CD8-positive, alpha-beta memory T cell (primary cell): Measurements from ENCODE around the gene TULP1. TPM values are rescaled to one million over a fixed set of nuclear protein-coding genes. Genes with fewer than 3 reads are reported as not detected.

Experiments used
- CTCF ChIA-PET: fragments of 350-600 bp; sonication (Branson Sonifier 250); formaldehyde crosslinking; loops from one replicate; lab custom pipeline; 2021; ENCODE audit warnings: antibody characterized with exemption; lab: Charles Lee
- POLR2A ChIA-PET: fragments of 350-600 bp; sonication (Branson Sonifier 250); formaldehyde crosslinking; loops from one replicate; lab custom pipeline; 2021; ENCODE audit warnings: antibody characterized with exemption; lab: Charles Lee
- DNase-seq, 5 donors: peaks; one replicate each; pipeline versions ENCODE4 v3.0.0 to v3.0.0-alpha.2; 2020 to 2022; ENCODE audit warnings: mixed read lengths in 1 of 5
- H3K27ac ChIP-seq: one replicate; pipeline ENCODE4 v1.7.0; 2013; ENCODE audit warnings: low read depth, mild to moderate bottlenecking, low read length, moderate library complexity
- H3K27me3 ChIP-seq: 2 replicates; pipeline ENCODE4 v1.7.0; 2013; ENCODE audit warnings: low read length, mild to moderate bottlenecking; ENCODE audit not compliant: insufficient read depth, poor library complexity, severe bottlenecking
- H3K36me3 ChIP-seq: 2 replicates; pipeline ENCODE4 v1.7.0; 2013; ENCODE audit warnings: mild to moderate bottlenecking, low read length, moderate library complexity; ENCODE audit not compliant: insufficient read depth
- H3K4me1 ChIP-seq: 2 replicates; pipeline ENCODE4 v1.7.0; 2013; ENCODE audit warnings: mild to moderate bottlenecking, low read length, moderate library complexity; ENCODE audit not compliant: insufficient read depth
- H3K4me3 ChIP-seq: 2 replicates; pipeline ENCODE4 v1.7.0; 2013; ENCODE audit warnings: mild to moderate bottlenecking, low read length
- H3K9me3 ChIP-seq: 2 replicates; pipeline ENCODE4 v1.7.0; 2013; ENCODE audit warnings: mild to moderate bottlenecking, low read length
- H3K27ac Mint-ChIP-seq, 8 donors: one replicate each; pipeline ENCODE4 v1.8.0; 2020 to 2021; ENCODE audit warnings: mixed read lengths in 8 of 8, mild to moderate bottlenecking in 6 of 8, inconsistent platforms in 3 of 8, moderate library complexity in 3 of 8
- H3K27me3 Mint-ChIP-seq, 2 donors: one replicate each; pipeline ENCODE4 v1.8.0; 2020 to 2021; ENCODE audit warnings: mixed read lengths in 2 of 2, mild to moderate bottlenecking in 1 of 2, moderate library complexity in 1 of 2
- H3K36me3 Mint-ChIP-seq, 3 donors: one replicate each; pipeline ENCODE4 v1.8.0; 2020 to 2021; ENCODE audit warnings: mixed read lengths in 3 of 3, inconsistent platforms in 1 of 3, mild to moderate bottlenecking in 1 of 3
- H3K4me1 Mint-ChIP-seq, 3 donors: one replicate each; pipeline ENCODE4 v1.8.0; 2020 to 2021; ENCODE audit warnings: mixed read lengths in 3 of 3, inconsistent platforms in 1 of 3, mild to moderate bottlenecking in 1 of 3
- H3K4me3 Mint-ChIP-seq, 7 donors: one replicate each; pipeline ENCODE4 v1.8.0; 2020 to 2021; ENCODE audit warnings: mixed read lengths in 7 of 7, mild to moderate bottlenecking in 6 of 7, moderate library complexity in 4 of 7, inconsistent platforms in 2 of 7
- H3K9me3 Mint-ChIP-seq, 5 donors: one replicate each; pipeline ENCODE4 v1.8.0; 2020 to 2022; ENCODE audit warnings: mixed read lengths in 5 of 5, mild to moderate bottlenecking in 3 of 5, moderate library complexity in 2 of 5, inconsistent platforms in 1 of 5
- polyA plus RNA-seq: library from polyadenylated mRNA; unstranded; fragments of 300-500 nt; fragmentation: Illumina TruSeq; gene quantifications from one replicate; pipeline ENCODE4 v1.2.3, GENCODE V29; 2021
- total RNA-seq, 2 experiments: library from RNA; stranded (reverse); gene quantifications; one replicate each; pipeline ENCODE4 v1.2.3, GENCODE V29; 2021

TULP1 gene
- total and polyA plus RNA-seq, 3 experiments from 2014 or later, result not detected

GRCh38 chr6:35476004-35476403 is 36.7 kb downstream of the TULP1 start:
- peaks cover 0 to 29% (median 2%) of the 10 kb centered on the region in 3 donors for H3K36me3 Mint-ChIP-seq
- H3K4me1 Mint-ChIP-seq, result peaks cover 10 to 18% (median 15%) of the 10 kb centered on the region in 3 donors
- H3K9me3 Mint-ChIP-seq, result no peaks in the 10 kb centered on the region
- CTCF ChIA-PET, result no interaction called here
- no peaks in the 10 kb centered on the region for H3K27me3 ChIP-seq
- no peaks in the 10 kb centered on the region for H3K9me3 ChIP-seq
- H3K36me3 ChIP-seq, result peaks cover 21% of the 10 kb centered on the region
- no peaks in the 10 kb centered on the region for H3K27me3 Mint-ChIP-seq
- no peak overlapping the region for H3K4me3 ChIP-seq
- POLR2A ChIA-PET, result no interaction called here
- no peak overlapping the region for H3K27ac ChIP-seq
- H3K4me3 Mint-ChIP-seq, result no peak overlapping the region
- peaks cover 12% of the 10 kb centered on the region for H3K4me1 ChIP-seq
- no peak overlapping the region for H3K27ac Mint-ChIP-seq
- DNase-seq, result no peak

DNA sequence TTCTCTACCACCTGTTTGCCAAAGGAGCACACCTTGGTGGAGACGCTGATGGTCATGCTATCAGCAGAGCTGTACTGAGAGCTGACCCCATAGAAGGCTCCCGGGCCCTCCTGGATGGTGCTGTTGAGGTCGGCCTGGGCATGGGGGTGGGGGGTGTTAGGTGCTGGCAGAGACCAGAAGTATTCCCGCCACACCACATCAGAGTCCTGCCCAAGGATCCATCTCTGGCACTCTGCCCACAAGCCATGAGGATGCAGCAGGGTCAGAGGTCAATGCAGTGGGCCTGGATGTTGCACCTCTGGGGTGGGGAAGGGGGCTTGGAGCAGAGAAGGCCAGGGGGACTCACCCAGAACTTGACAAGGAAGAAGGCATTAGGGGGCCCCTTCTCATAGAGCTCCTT is 37.1 kb downstream of the TULP1 start:
- no peaks in the 10 kb centered on the region for H3K27me3 Mint-ChIP-seq
- no peak overlapping the region for H3K4me3 Mint-ChIP-seq
- H3K36me3 ChIP-seq, result peaks cover 25% of the 10 kb centered on the region
- ChIA-PET CTCF (no interaction called here), POLR2A (no interaction called here)
- peaks cover 0 to 33% (median 5%) of the 10 kb centered on the region in 3 donors for H3K36me3 Mint-ChIP-seq
- H3K4me1 Mint-ChIP-seq, result peaks cover 14 to 23% (median 20%) of the 10 kb centered on the region in 3 donors
- no peak overlapping the region for H3K27ac Mint-ChIP-seq
- H3K27me3 ChIP-seq, result no peaks in the 10 kb centered on the region
- no peak for DNase-seq
- H3K4me3 ChIP-seq, result no peak overlapping the region
- H3K9me3 Mint-ChIP-seq, result no peaks in the 10 kb centered on the region
- peaks cover 16% of the 10 kb centered on the region for H3K4me1 ChIP-seq
- no peak overlapping the region for H3K27ac ChIP-seq
- H3K9me3 ChIP-seq, result no peaks in the 10 kb centered on the region

- peaks cover 22% of the 10 kb centered on the region for H3K4me1 ChIP-seq
- peaks cover 19 to 28% (median 25%) of the 10 kb centered on the region in 3 donors for H3K4me1 Mint-ChIP-seq
- H3K9me3 Mint-ChIP-seq, result no peaks in the 10 kb centered on the region
- no peaks in the 10 kb centered on the region for H3K27me3 ChIP-seq
- H3K9me3 ChIP-seq, result no peaks in the 10 kb centered on the region
- H3K27me3 Mint-ChIP-seq, result no peaks in the 10 kb centered on the region
- peaks cover 25% of the 10 kb centered on the region for H3K36me3 ChIP-seq
- H3K27ac ChIP-seq, result no peak overlapping the region
- ChIA-PET CTCF (no interaction called here), POLR2A (no interaction called here)
- H3K27ac Mint-ChIP-seq, result peak overlapping the region in 1 of 8 donors; percentile 50
- DNase-seq, result no peak
- no peak overlapping the region for H3K4me3 Mint-ChIP-seq
- H3K4me3 ChIP-seq, result no peak overlapping the region
- H3K36me3 Mint-ChIP-seq, result peaks cover 0 to 39% (median 5%) of the 10 kb centered on the region in 3 donors
Observed at GRCh38 chr6:35474942-35475570, 37.6 kb downstream of the TULP1 start.

- no peak for DNase-seq
- H3K36me3 Mint-ChIP-seq, result peaks cover 0 to 46% (median 9%) of the 10 kb centered on the region in 3 donors
- H3K27ac Mint-ChIP-seq, result peak overlapping the region in 3 of 8 donors; percentile 34 to 73 (median 56)
- H3K4me3 Mint-ChIP-seq, result no peak overlapping the region
- peaks cover 0 to 2% of the 10 kb centered on the region in 2 donors for H3K27me3 Mint-ChIP-seq
- no peaks in the 10 kb centered on the region for H3K27me3 ChIP-seq
- peaks cover 25% of the 10 kb centered on the region for H3K36me3 ChIP-seq
- ChIA-PET POLR2A (no interaction called here), CTCF (no interaction called here)
- no peak overlapping the region for H3K27ac ChIP-seq
- H3K4me1 Mint-ChIP-seq, result peaks cover 26 to 35% (median 32%) of the 10 kb centered on the region in 3 donors
- no peaks in the 10 kb centered on the region for H3K9me3 Mint-ChIP-seq
- H3K9me3 ChIP-seq, result no peaks in the 10 kb centered on the region
- H3K4me3 ChIP-seq, result no peak overlapping the region
- H3K4me1 ChIP-seq, result peaks cover 29% of the 10 kb centered on the region
Observed at GRCh38 chr6:35474131-35474941, 38.4 kb downstream of the TULP1 start.

DNA sequence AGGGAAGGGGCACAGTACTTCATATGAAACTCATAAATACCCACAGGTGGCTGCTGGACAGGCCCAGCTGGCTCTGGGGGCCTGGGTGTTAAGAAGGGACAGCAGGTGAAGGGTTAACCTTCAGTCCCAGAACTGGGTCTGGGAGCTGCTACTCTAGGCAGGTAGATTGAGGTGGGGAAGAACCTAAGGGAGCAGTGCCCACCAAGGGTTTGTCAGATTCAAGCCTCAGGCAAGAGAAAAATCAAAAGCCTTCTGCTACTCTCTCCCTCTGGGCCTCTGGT is 38.9 kb downstream of the TULP1 start:
- H3K4me1 Mint-ChIP-seq, result peaks cover 28 to 37% (median 34%) of the 10 kb centered on the region in 3 donors
- no peaks in the 10 kb centered on the region for H3K9me3 ChIP-seq
- no peaks in the 10 kb centered on the region for H3K9me3 Mint-ChIP-seq
- POLR2A ChIA-PET, result interaction anchor here (0.8 kb wide), 1 partner anchor 20 kb away, joined by 3 read pairs; no protein-coding TSS in a partner anchor
- H3K27me3 ChIP-seq, result no peaks in the 10 kb centered on the region
- H3K27ac Mint-ChIP-seq, result peak overlapping the region in 2 of 8 donors; percentile 34 to 56
- peaks cover 32% of the 10 kb centered on the region for H3K4me1 ChIP-seq
- CTCF ChIA-PET, result interaction anchor here (0.8 kb wide), 1 partner anchor 24 kb away, joined by 3 read pairs; no protein-coding TSS in a partner anchor
- no peak overlapping the region for H3K27ac ChIP-seq
- peaks cover 0 to 4% of the 10 kb centered on the region in 2 donors for H3K27me3 Mint-ChIP-seq
- H3K36me3 Mint-ChIP-seq, result peaks cover 0 to 51% (median 10%) of the 10 kb centered on the region in 3 donors
- no peak for DNase-seq
- no peak overlapping the region for H3K4me3 ChIP-seq
- H3K4me3 Mint-ChIP-seq, result no peak overlapping the region
- peaks cover 25% of the 10 kb centered on the region for H3K36me3 ChIP-seq

DNA sequence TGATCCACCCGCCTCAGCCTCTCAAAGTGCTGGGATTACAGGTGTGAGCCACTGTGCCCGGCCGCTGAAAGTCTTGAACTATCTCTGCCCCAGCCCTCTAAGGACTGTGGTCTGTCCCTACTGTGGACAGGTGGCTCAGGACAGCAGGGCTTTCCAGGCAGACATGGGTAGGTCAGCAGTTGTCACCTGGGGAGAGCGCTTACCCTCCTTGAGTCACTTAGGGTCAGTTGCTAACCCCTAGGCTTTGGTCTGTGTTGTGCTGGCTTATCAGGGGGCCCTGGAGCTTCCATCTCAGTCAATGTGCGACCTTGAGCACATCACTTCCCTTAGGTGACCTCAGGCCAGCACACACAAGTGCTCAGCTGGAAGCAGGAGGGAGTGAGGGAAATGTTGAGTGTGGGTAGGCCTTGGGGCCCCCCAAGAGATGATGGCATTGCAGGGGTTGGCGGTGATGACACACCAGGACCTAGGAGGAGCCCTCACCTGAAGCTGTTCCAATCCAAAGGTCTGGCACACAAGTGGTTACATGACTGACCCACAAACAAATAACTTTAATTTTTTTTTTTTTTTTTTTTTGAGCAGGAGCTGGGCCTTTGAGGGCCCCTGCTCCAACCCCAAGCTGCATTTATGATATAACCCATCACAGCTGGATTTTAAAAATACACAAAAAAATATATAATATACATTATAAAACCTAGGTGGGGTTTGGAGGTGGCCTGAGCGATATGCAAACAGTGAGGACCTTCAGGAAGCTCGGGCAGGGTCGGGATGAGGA is 39.4 kb downstream of the TULP1 start:
- Mint-ChIP-seq H3K27ac (peak overlapping the region in 1 of 8 donors; percentile 56), H3K36me3 (peaks cover 0 to 57% (median 10%) of the 10 kb centered on the region in 3 donors), H3K27me3 (peaks cover 0 to 5% of the 10 kb centered on the region in 2 donors), H3K4me3 (no peak overlapping the region), H3K9me3 (no peaks in the 10 kb centered on the region), H3K4me1 (peaks cover 28 to 37% (median 34%) of the 10 kb centered on the region in 3 donors)
- DNase-seq, result no peak
- Histone ChIP-seq H3K9me3 (no peaks in the 10 kb centered on the region), H3K4me3 (no peak overlapping the region), H3K36me3 (peaks cover 25% of the 10 kb centered on the region), H3K27me3 (no peaks in the 10 kb centered on the region), H3K4me1 (peaks cover 32% of the 10 kb centered on the region), H3K27ac (no peak overlapping the region)
- ChIA-PET CTCF (interaction anchor here (0.8 to 1.6 kb wide), 2 partner anchors 9 to 24 kb away, joined by 3 read pairs; no protein-coding TSS in a partner anchor), POLR2A (interaction anchor here (0.6 to 0.8 kb wide), 2 partner anchors 20 to 134 kb away, joined by 3 to 4 read pairs; no protein-coding TSS in a partner anchor)

- H3K9me3 Mint-ChIP-seq, result no peaks in the 10 kb centered on the region
- peaks cover 0 to 5% of the 10 kb centered on the region in 2 donors for H3K27me3 Mint-ChIP-seq
- H3K4me1 Mint-ChIP-seq, result peaks cover 35 to 46% (median 41%) of the 10 kb centered on the region in 3 donors
- DNase-seq, result no peak
- Histone ChIP-seq H3K4me1 (peaks cover 39% of the 10 kb centered on the region), H3K27ac (peak overlapping the region; percentile 11), H3K27me3 (no peaks in the 10 kb centered on the region), H3K36me3 (peaks cover 25% of the 10 kb centered on the region), H3K4me3 (no peak overlapping the region), H3K9me3 (no peaks in the 10 kb centered on the region)
- POLR2A ChIA-PET, result no interaction called here
- peak overlapping the region in 7 of 8 donors; percentile 37 to 99 (median 68) for H3K27ac Mint-ChIP-seq
- CTCF ChIA-PET, result interaction anchor here (0.8 to 2.0 kb wide), 4 partner anchors 8 to 264 kb away, joined by 3 to 7 read pairs (median 4); partner anchors contain the start of gene DEF6
- peak overlapping the region in 3 of 7 donors; percentile 24 to 96 (median 38) for H3K4me3 Mint-ChIP-seq
- H3K36me3 Mint-ChIP-seq, result peaks cover 0 to 62% (median 12%) of the 10 kb centered on the region in 3 donors
Observed at GRCh38 chr6:35471836-35472345, 40.8 kb downstream of the TULP1 start.
